ENCODE results near the gene EPN1.

Gene EPN1

GRCh38 chr19:55674841-55675660 is at the start of gene EPN1:
Gene EPN1, plus strand, starts transcription at chr19:55675226. Its CDS starts 3,402 bp downstream, at chr19:55678628.
- DNase-seq (ENCODE audit: low read depth): peak; percentile 93

DNA sequence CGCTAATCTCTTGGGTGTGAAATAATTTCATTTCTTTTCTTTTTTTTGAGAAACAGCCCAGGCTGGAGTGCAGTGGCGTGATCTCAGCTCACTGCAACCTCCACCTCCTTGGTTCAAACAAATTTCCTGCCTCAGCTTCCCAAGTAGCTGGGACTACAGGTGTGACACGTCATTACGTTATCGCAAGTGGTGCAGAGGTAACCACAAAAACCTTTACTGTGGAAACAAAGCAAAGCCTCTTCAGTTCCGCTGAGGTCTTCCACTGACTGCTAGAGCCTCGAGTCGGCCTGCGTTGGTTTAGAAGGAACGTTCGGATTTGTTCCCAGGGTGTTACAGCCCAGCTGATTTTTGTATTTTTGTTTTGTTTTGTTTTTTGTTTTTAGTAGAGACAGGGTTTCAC is 48.7 kb upstream of the EPN1 start:
- no peak for DNase-seq (ENCODE audit: low read depth)

DNA sequence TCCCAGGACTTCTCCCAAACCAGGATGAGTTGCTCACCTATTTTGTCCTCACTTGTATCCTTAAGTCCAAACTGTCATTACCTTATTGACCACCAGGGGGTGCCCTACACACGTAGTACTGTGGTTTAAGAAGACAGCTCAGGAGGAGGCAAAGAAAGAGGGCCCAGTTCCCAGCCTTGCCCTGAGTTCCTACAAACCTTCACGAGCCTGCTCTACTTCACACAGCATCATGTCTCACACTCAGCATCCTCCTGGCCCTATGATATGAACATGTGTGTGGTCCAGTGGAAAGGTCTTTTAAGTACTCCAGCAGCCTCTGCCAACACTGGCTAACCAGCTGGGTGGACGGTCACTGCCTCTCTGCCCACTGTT is 42.6 kb upstream of the EPN1 start:
- DNase-seq (ENCODE audit: low read depth): peak; percentile 97

- DNase-seq (ENCODE audit: low read depth): no peak
Measured at GRCh38 chr19:55633861-55634260, 41.2 kb upstream of the EPN1 start.

DNA sequence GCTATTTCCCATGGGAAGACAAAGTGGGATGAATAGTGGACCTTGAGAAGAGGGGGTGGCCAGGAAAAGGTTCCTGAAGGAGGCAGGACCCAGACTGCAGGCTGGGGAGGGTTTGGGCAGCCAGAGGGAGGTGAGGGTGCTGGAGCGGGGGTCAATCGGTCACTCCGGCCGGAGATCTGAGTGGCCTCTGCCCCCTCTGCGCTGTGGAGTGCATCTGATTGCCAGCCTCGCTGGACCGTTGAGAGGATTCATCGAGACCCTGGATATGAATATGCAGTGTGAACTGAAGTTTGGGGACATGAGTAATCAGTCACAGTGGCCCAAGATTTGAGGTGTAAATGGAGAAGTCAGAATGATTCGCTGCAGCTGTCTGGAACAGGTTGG is 39.7 kb upstream of the EPN1 start:
- no peak for DNase-seq (ENCODE audit: low read depth)

DNA sequence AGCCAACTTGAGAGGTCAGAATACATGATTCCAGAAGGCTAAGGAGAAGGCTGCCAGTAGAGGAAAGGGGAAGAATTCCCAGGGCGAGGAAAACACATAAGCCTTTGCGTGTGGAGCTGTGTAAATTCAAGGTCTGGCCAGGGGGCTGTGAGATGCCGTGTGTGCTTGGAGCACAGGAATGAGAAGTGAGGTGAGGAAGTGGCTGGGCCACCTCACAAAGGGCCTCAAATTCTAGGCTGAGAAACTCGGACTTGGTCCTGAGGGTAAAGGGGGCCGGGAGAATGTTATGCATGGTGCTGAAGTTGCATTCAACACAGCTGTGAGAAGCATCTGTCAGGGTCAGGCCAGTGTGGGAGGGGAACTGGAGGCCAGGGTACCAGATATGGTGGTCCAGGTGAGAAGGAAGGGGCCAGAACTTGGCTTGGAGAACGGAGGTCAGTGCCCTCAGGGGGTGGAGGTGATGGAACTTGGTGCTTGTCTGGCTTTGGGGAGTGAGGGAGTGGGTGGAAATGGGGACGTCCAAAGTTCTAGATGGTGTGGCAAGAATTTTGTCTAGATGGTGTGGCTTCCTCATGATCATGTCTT is 39.1 kb upstream of the EPN1 start:
- no peak for DNase-seq (ENCODE audit: low read depth)

DNA sequence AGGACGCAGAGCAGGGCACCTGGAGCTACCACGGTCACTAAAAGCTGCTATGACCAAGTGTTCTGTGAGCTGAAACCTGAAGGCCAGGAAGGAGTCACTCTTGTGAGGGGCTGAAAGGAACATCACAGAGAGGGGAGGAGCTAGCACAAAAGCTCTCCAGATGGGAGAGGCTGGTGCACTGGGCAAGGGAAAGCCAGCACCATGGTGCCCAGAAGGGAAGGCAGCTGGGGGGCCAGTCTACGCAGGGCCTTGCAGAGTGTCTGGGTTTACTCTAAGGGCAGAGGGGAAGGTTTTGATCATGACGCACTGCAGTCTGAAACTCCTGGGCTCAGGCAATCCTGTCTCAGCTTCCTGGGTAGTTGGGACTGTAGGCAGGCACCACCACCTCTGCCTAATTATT is 38.3 kb upstream of the EPN1 start:
- DNase-seq (ENCODE audit: low read depth): no peak

GRCh38 chr19:55637534-55637933 is 37.5 kb upstream of the EPN1 start:
- no peak for DNase-seq (ENCODE audit: low read depth)

DNA sequence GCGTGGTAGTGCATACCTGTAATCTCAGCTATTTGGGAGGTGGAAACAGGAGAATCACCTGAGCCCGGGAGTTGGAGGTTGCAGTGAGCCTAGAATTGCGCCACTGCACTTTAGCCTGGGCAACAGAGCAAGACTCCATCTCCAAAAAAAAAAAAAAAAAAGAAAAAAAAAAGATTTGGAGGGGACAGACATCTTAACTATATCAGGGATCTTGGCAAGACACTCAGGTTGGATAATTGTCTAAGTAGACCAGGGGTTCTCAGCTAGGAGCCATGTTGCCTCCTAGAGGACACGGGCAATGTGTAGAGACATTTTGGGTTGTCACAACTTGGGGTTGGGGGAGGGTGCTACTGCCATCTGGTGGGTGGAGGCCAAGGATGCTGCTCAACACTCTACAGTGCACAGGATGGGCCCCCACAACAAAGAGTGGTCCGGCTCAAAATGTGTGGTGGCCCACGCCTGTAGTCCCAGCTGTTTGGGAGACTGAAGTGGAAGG is 36.1 kb upstream of the EPN1 start:
- no peak for DNase-seq (ENCODE audit: low read depth)

DNA sequence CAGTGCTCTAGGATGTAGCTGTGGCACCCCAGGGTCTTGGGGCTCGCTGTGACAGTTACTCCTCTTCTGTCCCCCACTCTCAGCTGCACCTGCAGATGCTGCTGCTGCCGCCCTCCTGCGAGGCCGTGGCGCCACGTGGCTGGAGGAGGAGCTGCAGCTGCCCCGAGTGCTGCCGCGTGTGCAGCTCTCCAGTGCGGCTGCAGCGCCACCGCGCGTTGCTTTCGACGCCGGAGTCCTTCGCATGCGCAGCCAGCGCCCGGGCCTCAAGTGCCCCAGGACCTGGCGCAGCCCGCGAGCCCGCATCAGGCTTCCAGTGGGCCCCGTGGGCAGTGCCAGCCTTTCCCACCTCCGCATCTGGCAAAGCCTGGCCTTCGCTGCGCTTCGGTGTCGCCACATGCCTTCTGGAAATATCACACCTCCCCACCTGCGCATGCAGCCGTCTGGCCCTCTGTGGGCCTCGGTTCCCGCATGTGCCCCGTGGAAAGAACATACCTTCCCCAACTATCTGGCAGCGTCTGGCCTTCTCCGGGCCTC is 34.9 kb upstream of the EPN1 start:
- no peak for DNase-seq (ENCODE audit: low read depth)

DNA sequence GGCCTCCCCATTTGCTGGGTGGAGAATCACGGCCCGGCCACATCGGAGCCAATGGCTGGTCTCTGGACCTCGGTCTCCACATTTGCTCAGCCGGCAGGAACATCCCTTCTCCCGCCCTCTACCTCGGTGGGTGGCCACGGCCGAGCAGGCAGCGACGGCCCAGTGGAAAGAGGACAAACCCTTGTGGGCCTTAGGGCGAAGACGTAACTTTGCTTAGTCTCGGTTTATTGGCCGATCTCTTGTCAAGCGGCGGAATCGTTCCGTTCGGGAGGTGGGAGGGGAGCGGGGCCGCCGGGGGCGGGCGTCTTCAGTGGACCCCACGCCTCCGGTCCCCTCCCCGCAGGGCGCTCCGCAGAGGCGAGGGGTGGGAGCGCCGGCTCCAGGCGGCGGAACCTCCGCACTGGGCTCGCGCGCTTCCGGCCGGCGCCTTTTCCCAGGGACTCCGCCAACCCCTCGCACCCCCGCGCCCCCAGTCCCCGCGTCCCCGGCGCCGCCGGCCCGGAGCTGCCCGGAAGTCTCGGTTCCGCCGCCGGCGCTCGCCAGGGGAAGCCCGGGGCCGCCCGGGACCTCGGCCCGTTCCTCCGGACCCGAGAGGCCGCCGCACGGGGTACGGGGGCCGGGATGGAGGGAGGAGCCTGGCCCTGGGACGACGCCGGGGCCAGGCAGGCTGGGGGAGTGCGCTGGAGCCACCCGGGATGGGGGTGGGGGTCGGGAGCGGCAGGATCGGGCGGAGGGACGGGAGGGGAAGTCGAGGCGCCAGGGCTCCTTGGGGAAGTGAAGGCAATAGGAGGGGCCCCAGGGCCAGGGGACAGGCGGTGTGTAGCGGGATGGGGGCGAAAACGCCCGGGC is 34.2 kb upstream of the EPN1 start, which contains the start of gene ZNF580:
Gene ZNF580 (plus strand): TSS at position 426 of the 849 bp plus-strand sequence. CDS start 1,507 bp downstream, outside the sequence.
- DNase-seq (ENCODE audit: low read depth): peak; percentile 61

DNA sequence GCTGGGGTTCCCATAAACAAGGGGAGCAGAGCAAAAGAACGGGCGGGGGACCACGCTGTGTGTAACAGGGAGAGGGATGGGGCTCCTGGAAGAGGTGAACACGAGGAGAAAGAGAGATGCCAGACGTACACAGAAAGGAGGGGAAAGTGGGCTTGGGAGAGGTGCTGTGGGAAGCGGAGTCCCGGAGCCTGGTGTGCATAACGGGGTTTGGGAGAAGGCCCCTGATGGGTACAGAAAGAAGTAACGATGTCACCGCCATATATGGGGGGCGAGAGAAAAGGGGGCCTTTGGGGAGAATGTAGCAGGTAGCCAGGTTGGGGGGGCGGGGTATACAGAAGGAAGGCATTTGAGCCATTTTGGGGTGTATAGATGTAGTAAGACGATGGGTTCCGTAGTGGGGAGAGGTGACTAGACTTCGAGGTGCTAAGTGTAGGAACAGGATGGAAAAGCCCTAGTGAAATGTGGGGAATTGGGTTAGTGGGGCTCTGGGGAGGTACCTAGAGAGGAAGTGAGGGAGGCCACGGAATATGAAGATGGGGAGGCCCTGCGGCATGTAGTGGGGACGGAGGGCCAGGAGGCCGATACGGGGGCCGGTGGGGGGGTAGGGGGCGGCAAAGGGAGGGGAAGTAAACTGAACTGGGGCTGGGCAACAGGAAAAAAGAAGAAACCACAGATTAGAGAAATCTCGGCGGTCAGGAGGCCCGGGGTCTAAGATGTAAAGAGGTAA is 33.4 kb upstream of the EPN1 start:
- DNase-seq (ENCODE audit: low read depth): no peak

DNA sequence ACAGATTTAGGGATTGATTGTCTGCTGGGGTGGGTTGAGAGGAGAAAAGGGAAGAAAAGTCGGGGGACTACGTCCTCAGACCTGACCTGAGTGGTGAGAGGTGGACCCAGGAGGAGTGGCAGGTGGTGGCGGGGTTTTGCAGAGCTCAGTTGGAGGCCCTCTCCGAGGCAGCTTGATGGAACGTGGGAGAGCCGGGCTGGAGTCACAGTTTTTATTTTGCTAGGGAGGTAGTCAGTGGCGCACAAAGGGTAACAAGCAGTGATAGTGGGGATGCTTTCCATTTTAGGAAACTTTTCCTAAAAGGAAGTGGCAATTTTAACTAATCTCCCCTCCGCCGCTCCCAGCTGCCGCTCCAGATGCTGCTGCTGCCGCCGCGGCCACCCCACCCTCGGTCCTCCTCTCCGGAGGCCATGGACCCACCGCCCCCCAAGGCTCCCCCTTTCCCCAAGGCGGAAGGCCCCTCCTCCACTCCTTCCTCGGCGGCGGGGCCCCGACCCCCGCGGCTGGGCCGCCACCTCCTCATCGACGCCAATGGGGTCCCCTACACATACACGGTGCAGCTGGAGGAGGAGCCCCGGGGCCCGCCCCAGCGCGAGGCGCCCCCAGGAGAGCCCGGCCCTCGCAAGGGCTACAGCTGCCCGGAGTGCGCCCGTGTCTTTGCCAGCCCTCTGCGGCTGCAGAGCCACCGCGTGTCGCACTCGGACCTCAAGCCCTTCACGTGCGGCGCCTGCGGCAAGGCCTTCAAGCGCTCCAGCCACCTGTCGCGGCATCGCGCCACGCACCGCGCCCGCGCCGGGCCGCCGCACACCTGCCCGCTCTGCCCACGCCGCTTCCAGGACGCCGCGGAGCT is 32.6 kb upstream of the EPN1 start:
- DNase-seq (ENCODE audit: low read depth): no peak

- DNase-seq (ENCODE audit: low read depth): no peak
Measured at GRCh38 chr19:55643003-55643886, 31.8 kb upstream of the EPN1 start, which contains the start of gene ZNF581. Gene ZNF581, plus strand, starts transcription at chr19:55643649. Its CDS starts 923 bp downstream, at chr19:55644572.

- DNase-seq (ENCODE audit: low read depth): no peak
Measured at GRCh38 chr19:55643887-55644176, 31.2 kb upstream of the EPN1 start.

- DNase-seq (ENCODE audit: low read depth): no peak
Measured at GRCh38 chr19:55644191-55644833, 30.7 kb upstream of the EPN1 start.

GRCh38 chr19:55644842-55645511 is 30.0 kb upstream of the EPN1 start:
- no peak for DNase-seq (ENCODE audit: low read depth)

GRCh38 chr19:55645512-55645881 is 29.5 kb upstream of the EPN1 start:
- DNase-seq (ENCODE audit: low read depth): no peak
